HEK293 (cell line): Measurements from ENCODE around the gene TPCN2.

Experiments
- CTCF ChIA-PET: fragments of 350-600 bp; formaldehyde crosslinking; extraction: SDS; loops from one replicate; lab custom pipeline; 2021; ENCODE audit warnings: antibody characterized with exemption; lab: Yijun Ruan, JAX
- POLR2A ChIA-PET: fragments of 300-600 bp; formaldehyde crosslinking; extraction: SDS; loops from one replicate; lab custom pipeline; 2020; ENCODE audit warnings: antibody characterized with exemption, inconsistent platforms; lab: Yijun Ruan, JAX
- H3K27ac ChIP-seq: fragments of 200-500 bp; sonication (Bioruptor generic); 2 replicates; pipeline ENCODE4 v1.5.1; 2014; ENCODE audit warnings: low read depth, low read length, control low read depth, inconsistent platforms; ENCODE audit errors: extremely low read depth
- H3K36me3 ChIP-seq, 2 experiments: fragments of 200-500 bp in 1 of 2; sonication (Bioruptor generic) in 1 of 2; 1 replicate in 1 of 2; 2 replicates in 1 of 2; pipeline ENCODE4 v1.5.1; 2014 to 2017; ENCODE audit warnings: inconsistent platforms in 2 of 2, low read length in 2 of 2; ENCODE audit not compliant: control insufficient read depth in 2 of 2, insufficient read depth in 1 of 2
- H3K4me1 ChIP-seq: fragments of 200-500 bp; sonication (Bioruptor generic); 2 replicates; pipeline ENCODE4 v1.5.1; 2014; ENCODE audit warnings: mild to moderate bottlenecking, low read length, inconsistent platforms; ENCODE audit not compliant: control insufficient read depth, insufficient read depth
- H3K4me3 ChIP-seq: 2 replicates; pipeline ENCODE4 v1.5.1; 2011; ENCODE audit warnings: low read depth, mild to moderate bottlenecking, control low read depth, low read length, moderate library complexity
- H3K9me3 ChIP-seq: fragments of 200-500 bp; sonication (Bioruptor generic); 2 replicates; pipeline ENCODE4 v1.5.1; 2014; ENCODE audit warnings: low read depth, low read length, inconsistent platforms; ENCODE audit not compliant: control insufficient read depth, insufficient read depth
- MYNN ChIP-seq: fragments of 450-650 bp; formaldehyde crosslinking; IDR thresholded peaks from 2 replicates; pipeline ENCODE4 v1.5.1; 2016; ENCODE audit warnings: missing biosample characterization, missing genetic modification characterization, borderline replicate concordance
- SCRT1 ChIP-seq: fragments of 450-650 bp; formaldehyde crosslinking; IDR thresholded peaks from 2 replicates; pipeline ENCODE4 v1.5.1; 2016; ENCODE audit warnings: missing biosample characterization, missing genetic modification characterization, borderline replicate concordance
- ZBTB17 ChIP-seq: fragments of 450-650 bp; formaldehyde crosslinking; IDR thresholded peaks from 2 replicates; pipeline ENCODE4 v1.5.1; 2016; ENCODE audit warnings: missing biosample characterization, missing genetic modification characterization
- ZBTB20 ChIP-seq: fragments of 450-650 bp; formaldehyde crosslinking; IDR thresholded peaks from 2 replicates; pipeline ENCODE4 v1.5.1; 2016; ENCODE audit warnings: missing biosample characterization, missing genetic modification characterization
- ZNF157 ChIP-seq: fragments of 450-650 bp; formaldehyde crosslinking; IDR thresholded peaks from 2 replicates; pipeline ENCODE4 v1.5.1; 2016; ENCODE audit warnings: missing biosample characterization, missing genetic modification characterization
- ZNF239 ChIP-seq: fragments of 450-650 bp; formaldehyde crosslinking; IDR thresholded peaks from 2 replicates; pipeline ENCODE4 v1.5.1; 2016; ENCODE audit warnings: missing biosample characterization, missing genetic modification characterization
- ZNF274 ChIP-seq, 2 experiments: fragments of 200-500 bp in 1 of 2; fragments of 450-650 bp in 1 of 2; sonication (Bioruptor generic) in 1 of 2; formaldehyde crosslinking in 1 of 2; IDR thresholded peaks; 2 replicates each; pipeline versions ENCODE4 v1.5.1 to v1.6.1; 2014 to 2016; ENCODE audit warnings: borderline replicate concordance in 1 of 2, inconsistent platforms in 1 of 2, low read length in 1 of 2, missing biosample characterization in 1 of 2, missing genetic modification characterization in 1 of 2
- ZNF341 ChIP-seq: fragments of 450-650 bp; formaldehyde crosslinking; IDR thresholded peaks from 2 replicates; pipeline ENCODE4; 2016; ENCODE audit warnings: low read depth, missing biosample characterization, missing genetic modification characterization
- ZNF473 ChIP-seq: fragments of 450-650 bp; formaldehyde crosslinking; IDR thresholded peaks from 2 replicates; pipeline ENCODE4 v1.5.1; 2017; ENCODE audit warnings: missing biosample characterization, missing genetic modification characterization
- ZNF558 ChIP-seq: fragments of 450-650 bp; formaldehyde crosslinking; IDR thresholded peaks from 2 replicates; pipeline ENCODE4 v1.5.1; 2016; ENCODE audit warnings: missing biosample characterization, missing genetic modification characterization
- ZNF585B ChIP-seq: fragments of 450-650 bp; formaldehyde crosslinking; IDR thresholded peaks from 2 replicates; pipeline ENCODE4 v1.5.1; 2016; ENCODE audit warnings: missing biosample characterization, missing genetic modification characterization
- ZNF596 ChIP-seq: fragments of 450-650 bp; IDR thresholded peaks from 2 replicates; pipeline ENCODE4 v1.5.0; 2018; ENCODE audit warnings: missing biosample characterization, mild to moderate bottlenecking, missing genetic modification characterization, moderate library complexity
- ZNF621 ChIP-seq: fragments of 450-650 bp; formaldehyde crosslinking; IDR thresholded peaks from 2 replicates; pipeline ENCODE4 v1.5.1; 2017; ENCODE audit warnings: missing biosample characterization, missing genetic modification characterization
- ZNF76 ChIP-seq: fragments of 450-650 bp; formaldehyde crosslinking; IDR thresholded peaks from 2 replicates; pipeline ENCODE4; 2016; ENCODE audit warnings: low read depth, missing biosample characterization, missing genetic modification characterization, borderline replicate concordance
- TF ChIP-seq, protein P1 (sequence below): fragments of 450-650 bp; formaldehyde crosslinking; IDR thresholded peaks from 2 replicates; pipeline ENCODE4 v1.5.1; 2016; ENCODE audit warnings: missing biosample characterization, missing genetic modification characterization
- TF ChIP-seq, protein P2 (sequence below): fragments of 450-650 bp; formaldehyde crosslinking; IDR thresholded peaks from 2 replicates; pipeline ENCODE4 v1.5.1; 2016; ENCODE audit warnings: missing biosample characterization, missing genetic modification characterization
- TF ChIP-seq, protein P3 (sequence below): fragments of 450-650 bp; formaldehyde crosslinking; IDR thresholded peaks from 2 replicates; pipeline ENCODE4 v1.5.1; 2016; ENCODE audit warnings: missing biosample characterization, missing genetic modification characterization
- TF ChIP-seq, protein P4 (sequence below): fragments of 450-650 bp; formaldehyde crosslinking; conservative IDR thresholded peaks from 2 replicates; pipeline ENCODE4 v1.5.1; 2016; ENCODE audit warnings: low read depth, missing biosample characterization, missing genetic modification characterization
- TF ChIP-seq, protein P5 (sequence below): fragments of 450-650 bp; formaldehyde crosslinking; IDR thresholded peaks from 2 replicates; pipeline ENCODE4 v1.5.1; 2016; ENCODE audit warnings: missing biosample characterization, missing genetic modification characterization, low read depth
- TF ChIP-seq, protein P6 (sequence below): fragments of 450-650 bp; IDR thresholded peaks from 2 replicates; pipeline ENCODE4 v1.5.1; 2018; ENCODE audit warnings: missing biosample characterization, mild to moderate bottlenecking, missing genetic modification characterization

TPCN2 gene

DNA sequence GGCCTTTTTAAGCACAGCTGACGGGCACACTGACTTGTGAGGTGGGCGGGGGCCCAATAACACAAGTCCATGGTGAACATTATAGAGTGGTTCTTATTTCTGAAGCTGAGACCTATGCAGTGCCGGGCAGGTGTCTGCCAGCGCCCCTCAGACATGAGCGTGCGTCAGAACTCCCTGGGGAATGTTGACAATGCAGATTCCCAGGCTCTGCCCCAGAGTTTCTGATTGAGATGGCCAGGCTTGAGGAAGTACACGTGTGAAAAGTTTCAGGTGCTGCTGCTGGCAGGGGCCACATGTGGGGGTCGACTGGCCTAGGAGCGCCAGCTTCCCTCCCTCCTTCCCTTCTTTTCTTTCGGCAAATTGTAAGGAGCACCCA is 46.2 kb downstream of the TPCN2 start:
- POLR2A ChIA-PET, result interaction anchor here (1.1 kb wide), 1 partner anchor 10 kb away, joined by 6 read pairs; no protein-coding TSS in a partner anchor
- H3K4me3 ChIP-seq, result no peak overlapping the region
- H3K4me1 ChIP-seq, result no peaks in the 10 kb centered on the region
- H3K27ac ChIP-seq, result no peak overlapping the region
- peaks cover 0 to 25% of the 10 kb centered on the region in 2 experiments; a peak in 2 of 3 replicates for H3K36me3 ChIP-seq
- CTCF ChIA-PET, result no interaction called here
- TF ChIP-seq ZNF621 (no peak), ZNF473 (tag by site-specific recombination) (no peak), MYNN (no peak), ZBTB17 (no peak), SCRT1 (tag by site-specific recombination) (no peak)
- TF ChIP-seq, protein P1, sequence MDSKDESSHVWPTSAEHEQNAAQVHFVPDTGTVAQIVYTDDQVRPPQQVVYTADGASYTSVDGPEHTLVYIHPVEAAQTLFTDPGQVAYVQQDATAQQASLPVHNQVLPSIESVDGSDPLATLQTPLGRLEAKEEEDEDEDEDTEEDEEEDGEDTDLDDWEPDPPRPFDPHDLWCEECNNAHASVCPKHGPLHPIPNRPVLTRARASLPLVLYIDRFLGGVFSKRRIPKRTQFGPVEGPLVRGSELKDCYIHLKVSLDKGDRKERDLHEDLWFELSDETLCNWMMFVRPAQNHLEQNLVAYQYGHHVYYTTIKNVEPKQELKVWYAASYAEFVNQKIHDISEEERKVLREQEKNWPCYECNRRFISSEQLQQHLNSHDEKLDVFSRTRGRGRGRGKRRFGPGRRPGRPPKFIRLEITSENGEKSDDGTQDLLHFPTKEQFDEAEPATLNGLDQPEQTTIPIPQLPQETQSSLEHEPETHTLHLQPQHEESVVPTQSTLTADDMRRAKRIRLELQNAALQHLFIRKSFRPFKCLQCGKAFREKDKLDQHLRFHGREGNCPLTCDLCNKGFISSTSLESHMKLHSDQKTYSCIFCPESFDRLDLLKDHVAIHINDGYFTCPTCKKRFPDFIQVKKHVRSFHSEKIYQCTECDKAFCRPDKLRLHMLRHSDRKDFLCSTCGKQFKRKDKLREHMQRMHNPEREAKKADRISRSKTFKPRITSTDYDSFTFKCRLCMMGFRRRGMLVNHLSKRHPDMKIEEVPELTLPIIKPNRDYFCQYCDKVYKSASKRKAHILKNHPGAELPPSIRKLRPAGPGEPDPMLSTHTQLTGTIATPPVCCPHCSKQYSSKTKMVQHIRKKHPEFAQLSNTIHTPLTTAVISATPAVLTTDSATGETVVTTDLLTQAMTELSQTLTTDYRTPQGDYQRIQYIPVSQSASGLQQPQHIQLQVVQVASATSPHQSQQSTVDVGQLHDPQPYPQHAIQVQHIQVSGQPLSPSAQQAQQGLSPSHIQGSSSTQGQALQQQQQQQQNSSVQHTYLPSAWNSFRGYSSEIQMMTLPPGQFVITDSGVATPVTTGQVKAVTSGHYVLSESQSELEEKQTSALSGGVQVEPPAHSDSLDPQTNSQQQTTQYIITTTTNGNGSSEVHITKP (tag by site-specific recombination), result no peak
- TF ChIP-seq, protein P2, sequence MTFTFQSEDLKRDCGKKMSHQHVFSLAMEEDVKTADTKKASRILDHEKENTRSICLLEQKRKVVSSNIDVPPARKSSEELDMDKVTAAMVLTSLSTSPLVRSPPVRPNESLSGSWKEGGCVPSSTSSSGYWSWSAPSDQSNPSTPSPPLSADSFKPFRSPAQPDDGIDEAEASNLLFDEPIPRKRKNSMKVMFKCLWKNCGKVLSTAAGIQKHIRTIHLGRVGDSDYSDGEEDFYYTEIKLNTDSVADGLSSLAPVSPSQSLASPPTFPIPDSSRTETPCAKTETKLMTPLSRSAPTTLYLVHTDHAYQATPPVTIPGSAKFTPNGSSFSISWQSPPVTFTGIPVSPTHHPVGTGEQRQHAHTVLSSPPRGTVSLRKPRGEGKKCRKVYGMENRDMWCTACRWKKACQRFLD (tag by site-specific recombination), result no peak
- TF ChIP-seq, protein P3, sequence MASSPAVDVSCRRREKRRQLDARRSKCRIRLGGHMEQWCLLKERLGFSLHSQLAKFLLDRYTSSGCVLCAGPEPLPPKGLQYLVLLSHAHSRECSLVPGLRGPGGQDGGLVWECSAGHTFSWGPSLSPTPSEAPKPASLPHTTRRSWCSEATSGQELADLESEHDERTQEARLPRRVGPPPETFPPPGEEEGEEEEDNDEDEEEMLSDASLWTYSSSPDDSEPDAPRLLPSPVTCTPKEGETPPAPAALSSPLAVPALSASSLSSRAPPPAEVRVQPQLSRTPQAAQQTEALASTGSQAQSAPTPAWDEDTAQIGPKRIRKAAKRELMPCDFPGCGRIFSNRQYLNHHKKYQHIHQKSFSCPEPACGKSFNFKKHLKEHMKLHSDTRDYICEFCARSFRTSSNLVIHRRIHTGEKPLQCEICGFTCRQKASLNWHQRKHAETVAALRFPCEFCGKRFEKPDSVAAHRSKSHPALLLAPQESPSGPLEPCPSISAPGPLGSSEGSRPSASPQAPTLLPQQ (tag by site-specific recombination), result peak; percentile 2; the same call in 1 of the 2 replicates
- no peaks in the 10 kb centered on the region for H3K9me3 ChIP-seq

DNA sequence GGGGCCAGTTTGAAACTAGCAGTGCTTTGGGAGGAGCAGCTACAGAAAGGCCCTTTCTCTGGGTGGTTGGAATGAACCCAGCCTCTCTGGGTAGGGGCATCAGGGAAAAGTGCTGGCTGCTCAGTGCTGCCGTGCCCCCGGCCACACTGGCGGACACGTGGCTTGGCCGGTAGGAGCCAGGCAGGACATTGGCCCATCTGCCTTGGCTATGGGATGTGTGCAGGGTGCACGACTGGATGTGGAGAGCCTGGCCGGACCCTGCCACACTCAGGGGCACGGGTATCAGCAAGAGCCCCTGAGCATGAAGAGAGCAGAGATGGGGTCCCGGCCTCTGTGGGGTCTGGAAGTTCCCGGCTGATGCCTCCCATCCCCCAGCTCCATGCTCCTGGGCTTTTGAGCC is 46.6 kb downstream of the TPCN2 start:
- Histone ChIP-seq H3K9me3 (no peaks in the 10 kb centered on the region), H3K27ac (no peak overlapping the region), H3K4me3 (no peak overlapping the region), H3K4me1 (no peaks in the 10 kb centered on the region), H3K36me3 (peaks cover 0 to 21% of the 10 kb centered on the region in 2 experiments; a peak in 2 of 3 replicates)
- ChIA-PET CTCF (no interaction called here), POLR2A (interaction anchor here (1.1 kb wide), 1 partner anchor 11 kb away, joined by 6 read pairs; no protein-coding TSS in a partner anchor)
- TF ChIP-seq, protein P4, sequence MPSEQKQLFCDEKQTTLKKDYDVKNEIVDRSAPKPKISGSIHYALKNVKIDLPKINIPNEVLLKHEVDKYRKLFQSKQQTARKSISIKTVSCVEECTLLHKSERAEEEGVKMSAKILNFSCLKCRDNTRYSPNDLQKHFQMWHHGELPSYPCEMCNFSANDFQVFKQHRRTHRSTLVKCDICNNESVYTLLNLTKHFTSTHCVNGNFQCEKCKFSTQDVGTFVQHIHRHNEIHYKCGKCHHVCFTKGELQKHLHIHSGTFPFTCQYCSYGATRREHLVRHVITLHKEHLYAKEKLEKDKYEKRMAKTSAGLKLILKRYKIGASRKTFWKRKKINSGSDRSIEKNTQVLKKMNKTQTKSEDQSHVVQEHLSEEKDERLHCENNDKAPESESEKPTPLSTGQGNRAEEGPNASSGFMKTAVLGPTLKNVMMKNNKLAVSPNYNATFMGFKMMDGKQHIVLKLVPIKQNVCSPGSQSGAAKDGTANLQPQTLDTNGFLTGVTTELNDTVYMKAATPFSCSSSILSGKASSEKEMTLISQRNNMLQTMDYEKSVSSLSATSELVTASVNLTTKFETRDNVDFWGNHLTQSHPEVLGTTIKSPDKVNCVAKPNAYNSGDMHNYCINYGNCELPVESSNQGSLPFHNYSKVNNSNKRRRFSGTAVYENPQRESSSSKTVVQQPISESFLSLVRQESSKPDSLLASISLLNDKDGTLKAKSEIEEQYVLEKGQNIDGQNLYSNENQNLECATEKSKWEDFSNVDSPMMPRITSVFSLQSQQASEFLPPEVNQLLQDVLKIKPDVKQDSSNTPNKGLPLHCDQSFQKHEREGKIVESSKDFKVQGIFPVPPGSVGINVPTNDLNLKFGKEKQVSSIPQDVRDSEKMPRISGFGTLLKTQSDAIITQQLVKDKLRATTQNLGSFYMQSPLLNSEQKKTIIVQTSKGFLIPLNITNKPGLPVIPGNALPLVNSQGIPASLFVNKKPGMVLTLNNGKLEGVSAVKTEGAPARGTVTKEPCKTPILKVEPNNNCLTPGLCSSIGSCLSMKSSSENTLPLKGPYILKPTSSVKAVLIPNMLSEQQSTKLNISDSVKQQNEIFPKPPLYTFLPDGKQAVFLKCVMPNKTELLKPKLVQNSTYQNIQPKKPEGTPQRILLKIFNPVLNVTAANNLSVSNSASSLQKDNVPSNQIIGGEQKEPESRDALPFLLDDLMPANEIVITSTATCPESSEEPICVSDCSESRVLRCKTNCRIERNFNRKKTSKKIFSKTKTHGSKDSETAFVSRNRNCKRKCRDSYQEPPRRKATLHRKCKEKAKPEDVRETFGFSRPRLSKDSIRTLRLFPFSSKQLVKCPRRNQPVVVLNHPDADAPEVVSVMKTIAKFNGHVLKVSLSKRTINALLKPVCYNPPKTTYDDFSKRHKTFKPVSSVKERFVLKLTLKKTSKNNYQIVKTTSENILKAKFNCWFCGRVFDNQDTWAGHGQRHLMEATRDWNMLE (tag by site-specific recombination), result no peak
- TF ChIP-seq ZNF76 (tag by site-specific recombination), result no peak
- TF ChIP-seq ZBTB20 (tag by site-specific recombination), result no peak
- no peak for TF ChIP-seq ZNF157 (tag by site-specific recombination)
- no peak for TF ChIP-seq ZNF558 (tag by site-specific recombination)
- TF ChIP-seq, protein P5, sequence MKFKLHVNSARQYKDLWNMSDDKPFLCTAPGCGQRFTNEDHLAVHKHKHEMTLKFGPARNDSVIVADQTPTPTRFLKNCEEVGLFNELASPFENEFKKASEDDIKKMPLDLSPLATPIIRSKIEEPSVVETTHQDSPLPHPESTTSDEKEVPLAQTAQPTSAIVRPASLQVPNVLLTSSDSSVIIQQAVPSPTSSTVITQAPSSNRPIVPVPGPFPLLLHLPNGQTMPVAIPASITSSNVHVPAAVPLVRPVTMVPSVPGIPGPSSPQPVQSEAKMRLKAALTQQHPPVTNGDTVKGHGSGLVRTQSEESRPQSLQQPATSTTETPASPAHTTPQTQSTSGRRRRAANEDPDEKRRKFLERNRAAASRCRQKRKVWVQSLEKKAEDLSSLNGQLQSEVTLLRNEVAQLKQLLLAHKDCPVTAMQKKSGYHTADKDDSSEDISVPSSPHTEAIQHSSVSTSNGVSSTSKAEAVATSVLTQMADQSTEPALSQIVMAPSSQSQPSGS, result no peak
- no peak for TF ChIP-seq ZNF585B
- TF ChIP-seq, protein P6, sequence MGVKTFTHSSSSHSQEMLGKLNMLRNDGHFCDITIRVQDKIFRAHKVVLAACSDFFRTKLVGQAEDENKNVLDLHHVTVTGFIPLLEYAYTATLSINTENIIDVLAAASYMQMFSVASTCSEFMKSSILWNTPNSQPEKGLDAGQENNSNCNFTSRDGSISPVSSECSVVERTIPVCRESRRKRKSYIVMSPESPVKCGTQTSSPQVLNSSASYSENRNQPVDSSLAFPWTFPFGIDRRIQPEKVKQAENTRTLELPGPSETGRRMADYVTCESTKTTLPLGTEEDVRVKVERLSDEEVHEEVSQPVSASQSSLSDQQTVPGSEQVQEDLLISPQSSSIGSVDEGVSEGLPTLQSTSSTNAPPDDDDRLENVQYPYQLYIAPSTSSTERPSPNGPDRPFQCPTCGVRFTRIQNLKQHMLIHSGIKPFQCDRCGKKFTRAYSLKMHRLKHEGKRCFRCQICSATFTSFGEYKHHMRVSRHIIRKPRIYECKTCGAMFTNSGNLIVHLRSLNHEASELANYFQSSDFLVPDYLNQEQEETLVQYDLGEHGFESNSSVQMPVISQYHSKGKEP (tag by site-specific recombination), result no peak
- TF ChIP-seq ZNF341, result no peak
- TF ChIP-seq ZNF274 (IDR thresholded peaks at IDR 0.05; ENCODE audit: low read length), result no peak
- TF ChIP-seq ZNF274 (tag by site-specific recombination; IDR thresholded peaks at IDR 0.05; ENCODE audit: borderline replicate concordance), result no peak
- no peak for TF ChIP-seq ZNF596 (tag by site-specific recombination)
- TF ChIP-seq ZNF239 (tag by site-specific recombination), result no peak
